ENCODE data around the gene RRAD.
"Not testable (repeated sequence)": the region's sequence is repeated elsewhere in the genome, so short reads cannot be mapped to it uniquely, and the experiment has no call there.

RRAD gene

DNA sequence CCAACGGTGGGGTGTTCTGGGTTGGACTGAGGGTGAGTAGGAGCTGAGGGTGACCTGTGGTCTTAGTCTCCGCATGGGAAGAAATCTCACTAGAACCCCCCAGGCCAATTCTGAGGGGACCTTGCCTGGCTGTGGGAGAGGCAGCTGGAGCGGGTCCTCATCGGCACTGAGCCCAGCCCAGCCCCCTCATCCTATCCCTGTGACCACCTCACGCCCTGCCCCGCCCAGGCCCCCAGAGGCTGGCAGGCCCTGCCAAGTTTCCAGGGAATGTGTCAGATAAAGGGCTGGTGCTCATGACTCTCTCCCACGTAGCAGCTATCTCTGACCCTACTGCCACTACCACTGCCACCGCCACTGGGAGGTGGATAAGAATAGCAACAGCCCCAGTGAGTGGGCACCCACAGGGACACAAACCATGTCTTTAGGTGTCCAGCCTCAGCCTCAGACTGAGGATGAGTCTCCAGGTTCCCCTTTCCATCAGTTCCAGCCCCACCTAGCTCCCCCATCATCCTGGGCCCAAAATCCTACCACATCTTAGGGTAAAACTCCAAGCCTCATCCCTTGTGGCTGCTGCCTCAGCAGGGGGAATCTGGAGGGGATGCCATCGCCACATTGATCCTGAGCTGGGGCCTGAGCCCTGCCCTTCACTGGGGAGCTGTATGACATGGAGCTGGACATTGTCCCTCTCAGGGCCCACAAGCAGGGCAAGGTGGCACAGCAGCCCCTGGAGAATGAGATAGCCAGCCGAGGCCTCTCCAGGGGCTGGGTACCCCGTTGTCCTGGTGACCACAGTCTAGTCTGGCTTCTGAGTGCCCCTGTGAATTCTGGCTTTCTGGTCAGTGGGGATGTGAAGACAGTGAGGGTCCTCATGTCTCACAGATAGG is 21.5 kb downstream of the RRAD start:
- Mint-ChIP-seq H3K4me3 (no peak overlapping the region), H3K4me1 (ENCODE audit: low read depth in 2 of 2) (peaks cover 0 to 9% of the 10 kb centered on the region in 2 donors)

GRCh38 chr16:66902648-66903543 is 22.4 kb downstream of the RRAD start:
- Mint-ChIP-seq H3K9me3 (no peaks in the 10 kb centered on the region), H3K4me1 (ENCODE audit: low read depth in 2 of 2) (peaks cover 0 to 9% of the 10 kb centered on the region in 2 donors), H3K4me3 (no peak overlapping the region), H3K27ac (no peak overlapping the region), H3K36me3 (ENCODE audit: insufficient read depth) (peaks cover 2% of the 10 kb centered on the region), H3K27me3 (no peaks in the 10 kb centered on the region)
- ATAC-seq (replicated peaks) (no peak), DNase-seq (no peak)

More for the DNA sequence above, 21.5 kb downstream of the RRAD start:
- Mint-ChIP-seq H3K9me3 (no peaks in the 10 kb centered on the region), H3K27ac (no peak overlapping the region), H3K36me3 (ENCODE audit: insufficient read depth) (peaks cover 8% of the 10 kb centered on the region), H3K27me3 (no peaks in the 10 kb centered on the region)
- DNase-seq = no peak
- no peak for ATAC-seq (replicated peaks)

GRCh38 chr16:66901626-66902025 is 23.7 kb downstream of the RRAD start:
- ATAC-seq (replicated peaks) (no peak), DNase-seq (no peak)
- Mint-ChIP-seq H3K27me3 (no peaks in the 10 kb centered on the region), H3K4me1 (ENCODE audit: low read depth in 2 of 2) (peaks cover 0 to 9% of the 10 kb centered on the region in 2 donors), H3K27ac (no peak overlapping the region), H3K4me3 (no peak overlapping the region), H3K36me3 (ENCODE audit: insufficient read depth) (peaks cover 2% of the 10 kb centered on the region), H3K9me3 (no peaks in the 10 kb centered on the region)

- Mint-ChIP-seq H3K9me3 (no peaks in the 10 kb centered on the region), H3K36me3 (ENCODE audit: insufficient read depth) (peaks cover 2% of the 10 kb centered on the region), H3K27me3 (no peaks in the 10 kb centered on the region), H3K27ac (no peak overlapping the region), H3K4me1 (ENCODE audit: low read depth in 2 of 2) (peaks cover 0 to 5% of the 10 kb centered on the region in 2 donors), H3K4me3 (no peak overlapping the region)
- ATAC-seq (replicated peaks) (no peak), DNase-seq (no peak)
Measured at GRCh38 chr16:66900721-66901441, 24.5 kb downstream of the RRAD start.

GRCh38 chr16:66899945-66900710 is 25.2 kb downstream of the RRAD start:
- ATAC-seq (replicated peaks) = no peak
- no peaks in the 10 kb centered on the region for H3K27me3 Mint-ChIP-seq

DNA sequence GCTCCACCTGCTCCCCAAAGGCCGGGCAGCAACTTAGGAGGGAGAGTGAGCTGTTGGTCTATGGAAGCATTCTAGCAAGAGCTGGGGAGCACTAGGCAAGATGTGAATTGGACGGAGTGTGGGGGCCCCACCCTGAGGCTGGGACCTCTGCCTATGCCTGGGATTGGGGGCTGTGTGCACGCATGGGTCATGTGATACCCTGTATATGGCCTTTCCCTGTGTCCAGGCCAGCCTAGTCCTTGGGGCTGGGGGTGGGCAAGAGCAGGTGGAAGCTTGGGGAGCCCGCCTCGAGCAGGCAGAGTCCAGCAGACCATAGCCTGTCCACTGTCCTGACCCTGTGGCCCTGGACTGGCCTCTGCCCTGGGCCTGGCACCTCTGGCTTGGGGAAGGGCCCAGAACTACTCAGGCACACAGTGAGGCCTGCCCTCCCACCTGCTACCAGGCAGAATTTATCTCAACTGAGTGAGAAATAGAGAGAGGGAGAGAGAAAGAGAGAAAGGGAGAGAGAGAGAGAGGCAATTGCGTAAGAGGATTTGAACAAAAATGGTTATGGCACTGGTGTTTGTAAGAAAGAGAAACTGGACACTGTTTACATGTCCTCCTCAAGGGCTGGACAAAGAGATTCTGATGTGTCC is 25.9 kb downstream of the RRAD start:
- Mint-ChIP-seq H3K4me1 (ENCODE audit: low read depth in 2 of 2) (peaks cover 0 to 11% of the 10 kb centered on the region in 2 donors), H3K4me3 (no peak overlapping the region), H3K27me3 (no peaks in the 10 kb centered on the region), H3K9me3 (no peaks in the 10 kb centered on the region), H3K27ac (no peak overlapping the region), H3K36me3 (ENCODE audit: insufficient read depth) (no peaks in the 10 kb centered on the region)
- DNase-seq (no peak), ATAC-seq (replicated peaks) (no peak)

More at GRCh38 chr16:66899945-66900710, 25.2 kb downstream of the RRAD start:
- peaks cover 0 to 7% of the 10 kb centered on the region in 2 donors for H3K4me1 Mint-ChIP-seq (ENCODE audit: low read depth in 2 of 2)
- H3K4me3 Mint-ChIP-seq = no peak overlapping the region
- peak overlapping the region in 1 of 2 donors; percentile 79 for H3K27ac Mint-ChIP-seq
- no peaks in the 10 kb centered on the region for H3K9me3 Mint-ChIP-seq
- no peak for DNase-seq
- peaks cover under 1% of the 10 kb centered on the region for H3K36me3 Mint-ChIP-seq (ENCODE audit: insufficient read depth)

DNA sequence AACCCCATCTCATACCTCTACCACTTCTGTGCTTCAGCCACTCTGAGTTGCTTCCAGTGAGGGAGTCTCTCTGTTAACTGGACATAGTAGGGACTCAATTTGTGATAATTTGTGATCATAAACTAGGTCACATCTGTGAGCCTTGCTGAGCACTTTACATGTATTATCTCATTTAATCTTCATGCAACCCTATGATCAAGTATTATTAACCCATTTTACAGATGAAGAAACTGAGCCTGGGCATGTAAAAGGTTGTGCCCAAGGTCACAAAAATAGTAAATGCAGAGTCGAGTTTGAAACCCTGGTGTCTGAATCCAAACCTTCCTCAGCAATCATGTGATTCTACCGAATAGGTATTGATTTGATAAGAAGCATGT is 26.4 kb downstream of the RRAD start:
- H3K4me1 Mint-ChIP-seq (ENCODE audit: low read depth in 2 of 2) = peaks cover 0 to 11% of the 10 kb centered on the region in 2 donors

DNA sequence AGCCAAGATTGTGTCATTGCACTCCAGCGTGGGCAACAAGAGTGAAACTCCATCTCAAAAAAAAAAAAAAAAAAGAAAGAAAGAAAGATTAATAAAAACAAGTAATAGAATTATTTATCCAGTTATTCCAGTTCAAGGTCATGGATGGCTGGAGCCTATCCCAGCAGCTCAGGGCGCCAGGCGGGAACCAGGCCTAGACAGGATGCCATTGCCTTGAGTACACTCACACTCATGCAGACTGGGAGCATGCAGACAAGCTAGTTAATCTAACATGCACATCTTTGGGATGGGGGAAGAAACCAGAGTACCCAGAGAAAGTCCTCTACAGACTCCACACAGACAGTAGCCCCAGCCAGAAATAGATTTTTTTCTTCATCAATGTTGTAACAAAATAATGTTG is 27.1 kb downstream of the RRAD start:
- Mint-ChIP-seq H3K27ac (no peak overlapping the region), H3K9me3 (no peaks in the 10 kb centered on the region), H3K4me3 (no peak overlapping the region), H3K4me1 (ENCODE audit: low read depth in 2 of 2) (peaks cover 0 to 11% of the 10 kb centered on the region in 2 donors), H3K27me3 (no peaks in the 10 kb centered on the region), H3K36me3 (ENCODE audit: insufficient read depth) (no peaks in the 10 kb centered on the region)
- DNase-seq (no peak), ATAC-seq (replicated peaks) (no peak)

More for the DNA sequence above, 26.4 kb downstream of the RRAD start:
- ATAC-seq (replicated peaks) (no peak), DNase-seq (no peak)
- H3K4me3 Mint-ChIP-seq = no peak overlapping the region
- H3K9me3 Mint-ChIP-seq = no peaks in the 10 kb centered on the region
- no peak overlapping the region for H3K27ac Mint-ChIP-seq
- no peaks in the 10 kb centered on the region for H3K27me3 Mint-ChIP-seq
- no peaks in the 10 kb centered on the region for H3K36me3 Mint-ChIP-seq (ENCODE audit: insufficient read depth)

DNA sequence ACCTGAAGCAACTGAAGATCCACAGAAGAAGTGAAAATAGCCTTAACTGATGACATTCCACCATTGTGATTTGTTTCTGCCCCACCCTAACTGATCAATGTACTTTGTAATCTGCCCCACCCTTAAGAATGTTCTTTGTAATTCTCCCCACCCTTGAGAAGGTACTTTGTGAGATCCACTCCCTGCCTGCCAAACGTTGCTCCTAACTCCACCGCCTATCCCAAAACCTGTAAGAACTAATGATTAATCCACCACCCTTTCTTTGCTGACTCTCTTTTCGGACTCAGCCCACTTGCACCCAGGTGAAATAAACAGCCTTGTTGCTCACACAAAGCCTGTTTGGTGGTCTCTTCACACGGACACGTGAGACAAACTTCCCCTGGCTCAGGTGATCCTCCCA is 28.7 kb downstream of the RRAD start:
- not testable (repeated sequence) for H3K27me3 Mint-ChIP-seq; H3K27ac Mint-ChIP-seq; DNase-seq; H3K4me3 Mint-ChIP-seq; H3K36me3 Mint-ChIP-seq (ENCODE audit: insufficient read depth); H3K9me3 Mint-ChIP-seq; ATAC-seq (replicated peaks)
- H3K4me1 Mint-ChIP-seq (ENCODE audit: low read depth in 2 of 2) = peaks cover 0 to 11% of the 10 kb centered on the region in 2 donors

DNA sequence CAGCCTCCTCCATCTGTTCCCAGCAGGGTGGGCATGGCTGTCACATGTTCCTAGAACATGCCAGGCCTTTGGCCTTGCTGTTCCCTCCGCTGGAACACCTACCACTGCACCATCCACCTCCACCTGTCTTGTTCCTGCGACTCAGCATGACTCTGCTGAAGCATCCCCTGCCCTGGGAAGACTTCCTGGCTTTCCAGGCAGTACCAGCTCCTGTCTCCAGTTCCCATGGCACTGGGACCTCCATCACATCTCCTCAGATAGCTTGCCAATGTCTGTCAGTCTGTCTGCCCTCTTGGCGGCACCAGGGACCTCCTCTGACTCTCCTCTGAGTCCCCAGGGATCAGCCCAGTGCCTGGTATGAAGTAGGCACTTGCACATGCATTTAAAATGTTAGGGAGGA is 29.3 kb downstream of the RRAD start:
- no peaks in the 10 kb centered on the region for H3K9me3 Mint-ChIP-seq
- ATAC-seq (replicated peaks) = no peak
- no peak for DNase-seq
- no peaks in the 10 kb centered on the region for H3K27me3 Mint-ChIP-seq
- H3K27ac Mint-ChIP-seq = peak overlapping the region in 1 of 2 donors; percentile 54
- no peak overlapping the region for H3K4me3 Mint-ChIP-seq
- peaks cover 5% of the 10 kb centered on the region for H3K36me3 Mint-ChIP-seq (ENCODE audit: insufficient read depth)
- H3K4me1 Mint-ChIP-seq (ENCODE audit: low read depth in 2 of 2) = peaks cover 0 to 11% of the 10 kb centered on the region in 2 donors

DNA sequence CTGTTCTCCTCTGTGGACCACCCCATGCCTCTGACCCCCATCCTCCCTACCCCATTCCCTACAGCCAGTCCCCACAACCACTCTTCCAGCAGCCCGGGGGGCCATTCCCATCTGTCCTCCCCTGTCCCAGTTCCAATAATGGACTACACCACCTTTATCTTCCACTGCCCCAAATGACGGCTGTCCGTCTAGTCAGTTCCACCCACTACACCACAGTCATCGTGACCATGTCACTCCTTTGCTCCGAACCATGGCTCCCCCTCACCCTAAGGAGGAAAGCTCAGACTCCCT is 29.7 kb downstream of the RRAD start:
- Mint-ChIP-seq H3K27ac (peak overlapping the region in 1 of 2 donors; percentile 54), H3K4me3 (no peak overlapping the region), H3K36me3 (ENCODE audit: insufficient read depth) (peaks cover 6% of the 10 kb centered on the region), H3K27me3 (no peaks in the 10 kb centered on the region), H3K9me3 (no peaks in the 10 kb centered on the region), H3K4me1 (ENCODE audit: low read depth in 2 of 2) (peaks cover 0 to 11% of the 10 kb centered on the region in 2 donors)
- no peak for DNase-seq
- ATAC-seq (replicated peaks) = no peak

- Mint-ChIP-seq H3K4me1 (ENCODE audit: low read depth in 2 of 2) (peaks cover 0 to 11% of the 10 kb centered on the region in 2 donors), H3K36me3 (ENCODE audit: insufficient read depth) (peaks cover 7% of the 10 kb centered on the region), H3K4me3 (no peak overlapping the region), H3K9me3 (no peaks in the 10 kb centered on the region), H3K27me3 (no peaks in the 10 kb centered on the region), H3K27ac (peak overlapping the region; percentile 16 to 79)
- ATAC-seq (replicated peaks) (peak; percentile 83), DNase-seq (peak; percentile 43 to 52 (median 46))
Measured at GRCh38 chr16:66894948-66895688, 30.2 kb downstream of the RRAD start.
